ENCODE results near the gene GLT8D1. TPM values are rescaled to one million over a fixed set of nuclear protein-coding genes. Genes with fewer than 3 reads are reported as not detected.

The GLT8D1 gene
- total RNA-seq, 2 experiments from 2014 or later, result 8.4 to 10.8 TPM

DNA sequence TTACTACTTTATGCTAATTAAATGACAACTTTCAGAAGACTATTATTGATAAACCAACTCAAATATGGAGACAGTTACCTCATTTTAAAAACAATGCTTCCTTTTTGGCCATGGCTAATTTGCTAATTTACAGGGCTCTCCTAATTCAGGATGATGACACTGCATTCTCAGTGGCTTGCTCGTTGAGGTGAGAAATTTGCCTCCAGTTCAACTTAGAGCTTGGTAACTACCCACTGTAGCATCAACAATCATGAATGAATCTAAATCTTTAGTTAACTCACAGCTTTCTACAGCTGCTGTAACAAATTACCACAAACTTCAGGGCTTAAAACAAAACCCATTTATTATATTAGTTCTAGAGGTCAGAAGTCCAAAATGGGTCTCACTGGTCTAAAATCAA lies 33.9 kb downstream of the GLT8D1 start:
- no peaks in the 10 kb centered on the region for H3K27me3 Mint-ChIP-seq
- Histone ChIP-seq H3K4me3 (ENCODE audit: low read length) (no peak overlapping the region), H3K27me3 (ENCODE audit: control insufficient read depth in 1 of 2, insufficient read depth in 2 of 2, low read length in 2 of 2) (no peaks in the 10 kb centered on the region), H3K4me1 (ENCODE audit: insufficient read depth, low read length) (peaks cover 9% of the 10 kb centered on the region), H3K9me3 (ENCODE audit: control insufficient read depth in 1 of 2, insufficient read depth in 1 of 2, low read length in 2 of 2) (no peaks in the 10 kb centered on the region), H3K27ac (ENCODE audit: low read depth in 1 of 2, low read length in 2 of 2) (no peak overlapping the region), H3K36me3 (ENCODE audit: insufficient read depth, low read length) (peaks cover 42% of the 10 kb centered on the region)
- DNase-seq, result no peak
- H3K36me3 Mint-ChIP-seq (ENCODE audit: low read depth), result peaks cover 72% of the 10 kb centered on the region
- peak overlapping the region; percentile 71 for H3K27ac Mint-ChIP-seq
- no peaks in the 10 kb centered on the region for H3K9me3 Mint-ChIP-seq
- intact Hi-C loops (cut with DNase I, micrococcal nuclease), result no loop called here
- TF ChIP-seq CTCF (IDR thresholded peaks at IDR 0.05), result no peak
- CTCF ChIA-PET, result no interaction called here
- POLR2A ChIA-PET, result no interaction called here
- H3K4me3 Mint-ChIP-seq, result no peak overlapping the region
- peaks cover 40% of the 10 kb centered on the region for H3K4me1 Mint-ChIP-seq (ENCODE audit: low read depth)
- no peak for ATAC-seq (ENCODE audit: poor library complexity)

DNA sequence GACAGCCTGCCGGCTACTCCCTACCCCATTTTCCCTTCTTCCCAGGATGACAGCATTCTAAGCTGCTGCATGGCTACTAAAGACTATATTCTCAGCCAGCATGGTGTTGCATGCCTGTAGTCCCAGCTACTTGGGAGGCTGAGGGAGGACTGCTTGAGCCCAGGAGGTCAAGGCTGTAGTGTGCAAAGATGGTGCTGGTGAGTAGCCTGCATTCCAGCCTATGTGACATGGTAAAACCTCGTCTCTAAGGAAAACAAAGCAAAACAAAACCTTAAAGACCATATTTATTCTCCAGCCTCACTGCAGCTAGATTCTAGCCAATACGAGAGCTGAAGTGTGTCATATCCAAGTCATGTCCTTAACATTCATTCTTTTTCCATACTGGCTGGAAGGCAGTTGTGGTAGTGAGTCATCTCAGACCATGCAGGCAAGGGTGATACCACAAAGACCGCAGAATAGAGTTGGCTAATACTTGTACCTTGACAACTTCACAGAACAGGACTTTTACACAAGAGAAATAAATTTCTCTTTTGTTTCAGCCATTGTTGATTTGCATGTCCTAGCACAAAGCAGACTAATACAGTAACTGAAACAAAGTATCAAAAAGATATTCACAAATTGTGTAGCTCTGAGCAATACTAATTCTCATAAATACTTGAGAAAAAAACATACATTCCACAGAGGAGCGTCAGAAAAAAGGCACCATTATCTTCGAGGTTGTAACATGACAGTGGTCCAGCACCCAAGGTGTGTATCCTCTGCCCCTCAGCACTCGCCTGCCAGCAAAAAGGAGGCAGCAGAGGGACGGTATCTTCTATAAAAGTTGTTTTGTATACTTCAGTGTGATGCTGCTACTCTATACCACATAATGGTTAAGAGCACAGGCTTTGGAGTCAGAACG lies 34.7 kb downstream of the GLT8D1 start:
- POLR2A ChIA-PET, result no interaction called here
- Mint-ChIP-seq H3K9me3 (no peaks in the 10 kb centered on the region), H3K4me1 (ENCODE audit: low read depth) (peaks cover 35% of the 10 kb centered on the region), H3K27me3 (no peaks in the 10 kb centered on the region), H3K4me3 (no peak overlapping the region), H3K27ac (peak overlapping the region; percentile 71), H3K36me3 (ENCODE audit: low read depth) (peaks cover 72% of the 10 kb centered on the region)
- no peak overlapping the region for H3K4me3 ChIP-seq (ENCODE audit: low read length)
- H3K9me3 ChIP-seq (ENCODE audit: control insufficient read depth in 1 of 2, insufficient read depth in 1 of 2, low read length in 2 of 2), result no peaks in the 10 kb centered on the region
- peaks cover 39% of the 10 kb centered on the region for H3K36me3 ChIP-seq (ENCODE audit: insufficient read depth, low read length)
- no peaks in the 10 kb centered on the region for H3K27me3 ChIP-seq (ENCODE audit: control insufficient read depth in 1 of 2, insufficient read depth in 2 of 2, low read length in 2 of 2)
- no peak for TF ChIP-seq CTCF (IDR thresholded peaks at IDR 0.05)
- DNase-seq (peak in 4 of 14 experiments; percentile 12 to 72 (median 52)), ATAC-seq (ENCODE audit: poor library complexity) (peak; percentile 66)
- CTCF ChIA-PET, result no interaction called here
- peak overlapping the region in 1 of 2 donors; percentile 9 for H3K27ac ChIP-seq (ENCODE audit: low read depth in 1 of 2, low read length in 2 of 2)
- H3K4me1 ChIP-seq (ENCODE audit: insufficient read depth, low read length), result peaks cover 9% of the 10 kb centered on the region
- intact Hi-C loops (cut with DNase I, micrococcal nuclease), result no loop called here

GRCh38 chr3:52663098-52663497 lies 42.5 kb downstream of the GLT8D1 start:
- Mint-ChIP-seq H3K27me3 (no peaks in the 10 kb centered on the region), H3K4me3 (no peak overlapping the region), H3K4me1 (ENCODE audit: low read depth) (peaks cover 4% of the 10 kb centered on the region), H3K27ac (no peak overlapping the region), H3K36me3 (ENCODE audit: low read depth) (peaks cover 84% of the 10 kb centered on the region), H3K9me3 (no peaks in the 10 kb centered on the region)
- H3K27me3 ChIP-seq (ENCODE audit: control insufficient read depth in 1 of 2, insufficient read depth in 2 of 2, low read length in 2 of 2), result no peaks in the 10 kb centered on the region
- H3K36me3 ChIP-seq (ENCODE audit: insufficient read depth, low read length), result peaks cover 60% of the 10 kb centered on the region
- ChIA-PET POLR2A (no interaction called here), CTCF (no interaction called here)
- no peak overlapping the region for H3K4me3 ChIP-seq (ENCODE audit: low read length)
- no peak overlapping the region for H3K27ac ChIP-seq (ENCODE audit: low read depth in 1 of 2, low read length in 2 of 2)
- H3K4me1 ChIP-seq (ENCODE audit: insufficient read depth, low read length), result no peaks in the 10 kb centered on the region
- no peak for TF ChIP-seq CTCF (IDR thresholded peaks at IDR 0.05)
- DNase-seq, result no peak
- ATAC-seq (ENCODE audit: poor library complexity), result no peak
- H3K9me3 ChIP-seq (ENCODE audit: control insufficient read depth in 1 of 2, insufficient read depth in 1 of 2, low read length in 2 of 2), result no peaks in the 10 kb centered on the region
- intact Hi-C loops (cut with DNase I, micrococcal nuclease), result no loop called here

All from CD4-positive, alpha-beta T cell (primary cell).